Prostate gland (tissue), 2 donors: ENCODE results near the gene NAALADL2. TPM values are rescaled to one million over a fixed set of nuclear protein-coding genes. Genes with fewer than 3 reads are reported as not detected.

ENCODE experiments used
- DNase-seq: peaks from one replicate; pipeline ENCODE4 v3.0.0-alpha.2; 2019; ENCODE audit warnings: low spot score
- H3K27ac ChIP-seq, 2 donors: fragments of 200-600 bp; sonication (generic); 2 replicates each; pipeline ENCODE4 v1.5.1; 2017 to 2019
- H3K27me3 ChIP-seq: fragments of 200-600 bp; sonication (generic); replicated peaks from 2 replicates; pipeline ENCODE4 v1.5.1; 2019; ENCODE audit not compliant: insufficient read depth
- H3K36me3 ChIP-seq, 2 donors: fragments of 200-600 bp; sonication (generic); 1 replicate in 1 of 2; 2 replicates in 1 of 2; pipeline versions ENCODE4 v1.5.1 to v1.8.1; 2017 to 2019
- H3K4me1 ChIP-seq: fragments of 200-600 bp; sonication (generic); replicated peaks from 2 replicates; pipeline ENCODE4 v1.5.1; 2019
- H3K4me3 ChIP-seq, 2 donors: fragments of 200-600 bp; sonication (generic); 2 replicates each; pipeline ENCODE4 v1.5.1; 2017 to 2019
- H3K9me3 ChIP-seq: fragments of 200-600 bp; sonication (generic); 2 replicates; pipeline ENCODE4 v1.5.1; 2017
- CTCF ChIP-seq, 4 experiments: fragments of 200-600 bp in 2 of 4; fragments of 450-650 bp in 2 of 4; sonication (generic) in 2 of 4; IDR thresholded peaks; 1 replicate in 3 of 4; 2 replicates in 1 of 4; pipeline ENCODE4 v1.5.1; 2016 to 2019; ENCODE audit warnings: antibody characterized with exemption in 4 of 4, mild to moderate bottlenecking in 2 of 4, moderate library complexity in 2 of 4
- POLR2A ChIP-seq: fragments of 450-650 bp; IDR thresholded peaks from one replicate; pipeline ENCODE4 v1.6.1; 2016; ENCODE audit warnings: antibody characterized with exemption, mild to moderate bottlenecking
- POLR2AphosphoS5 ChIP-seq: sonication (generic); formaldehyde crosslinking; IDR thresholded peaks from one replicate; pipeline ENCODE4 v1.6.1; 2017; ENCODE audit warnings: antibody characterized with exemption
- WGBS: methylation state at CpG from one replicate; pipeline ENCODE4 v1.1.5; 2018; 5-methylcytosine and 5-hydroxymethylcytosine counted together
- intact Hi-C: fragments of 100-400 bp; cut with DNase I; formaldehyde crosslinking; loops from one replicate; pipeline ENCODE4 v1.14.2; 2022
- total RNA-seq, 2 donors: library from RNA; depleted of rRNA; stranded (reverse); fragments of >200 nt; gene quantifications; one replicate each; pipeline ENCODE4 v1.1.0, GENCODE V29; 2016

Gene NAALADL2
- total RNA-seq, 2 donors from 2014 or later, result 12.2 to 20.2 TPM

GRCh38 chr3:175200391-175201095, 341.4 kb downstream of the NAALADL2 start:
- DNase-seq, result no peak
- 59% methylated on average over 2 of the region's 2 CpGs for WGBS
- intact Hi-C loops, result no loop called here
- no peak overlapping the region for H3K27ac ChIP-seq
- no peak overlapping the region for H3K4me3 ChIP-seq
- H3K27me3 ChIP-seq, result no peaks in the 10 kb centered on the region
- no peaks in the 10 kb centered on the region for H3K4me1 ChIP-seq
- TF ChIP-seq CTCF (IDR thresholded peaks at IDR 0.05) (no peak), POLR2A (no peak), POLR2AphosphoS5 (no peak)
- H3K36me3 ChIP-seq, result no peaks in the 10 kb centered on the region
- no peaks in the 10 kb centered on the region for H3K9me3 ChIP-seq

GRCh38 chr3:175207361-175207760, 348.2 kb downstream of the NAALADL2 start:
- Histone ChIP-seq H3K27ac (peak overlapping the region in 1 of 2 donors; percentile 33), H3K4me3 (no peak overlapping the region), H3K27me3 (no peaks in the 10 kb centered on the region), H3K36me3 (no peaks in the 10 kb centered on the region), H3K4me1 (no peaks in the 10 kb centered on the region), H3K9me3 (no peaks in the 10 kb centered on the region)
- WGBS, result 40% methylated on average over 3 of the region's 3 CpGs
- intact Hi-C loops, result no loop called here
- TF ChIP-seq POLR2A (no peak), CTCF (IDR thresholded peaks at IDR 0.05) (no peak), POLR2AphosphoS5 (no peak)
- DNase-seq, result no peak

- TF ChIP-seq POLR2A (no peak), POLR2AphosphoS5 (peak; percentile 26)
- intact Hi-C loops, result no loop called here
- no peaks in the 10 kb centered on the region for H3K27me3 ChIP-seq
- peak overlapping the region in 1 of 2 donors; percentile 33 for H3K27ac ChIP-seq
- no peaks in the 10 kb centered on the region for H3K4me1 ChIP-seq
- H3K9me3 ChIP-seq, result no peaks in the 10 kb centered on the region
- no peak overlapping the region for H3K4me3 ChIP-seq
- WGBS, result 32% methylated on average over 5 of the region's 5 CpGs
- no peaks in the 10 kb centered on the region for H3K36me3 ChIP-seq
- peak; percentile 17 for DNase-seq
These were observed 349.2 kb downstream of the NAALADL2 start for GRCh38 chr3:175208326-175208725.

GRCh38 chr3:175211466-175211865, 352.3 kb downstream of the NAALADL2 start:
- Histone ChIP-seq H3K27me3 (no peaks in the 10 kb centered on the region), H3K36me3 (no peaks in the 10 kb centered on the region), H3K4me3 (no peak overlapping the region), H3K4me1 (no peaks in the 10 kb centered on the region), H3K27ac (no peak overlapping the region), H3K9me3 (no peaks in the 10 kb centered on the region)
- DNase-seq, result no peak
- intact Hi-C loops, result no loop called here
- TF ChIP-seq POLR2A (no peak), POLR2AphosphoS5 (no peak), CTCF (IDR thresholded peaks at IDR 0.05) (no peak)
- 56% methylated on average over 2 of the region's 2 CpGs for WGBS

- no peaks in the 10 kb centered on the region for H3K4me1 ChIP-seq
- intact Hi-C loops, result no loop called here
- DNase-seq, result no peak
- H3K9me3 ChIP-seq, result no peaks in the 10 kb centered on the region
- H3K36me3 ChIP-seq, result no peaks in the 10 kb centered on the region
- 88% methylated on average over 3 of the region's 3 CpGs for WGBS
- no peaks in the 10 kb centered on the region for H3K27me3 ChIP-seq
- H3K4me3 ChIP-seq, result no peak overlapping the region
- TF ChIP-seq CTCF (IDR thresholded peaks at IDR 0.05), result no peak
- no peak for TF ChIP-seq POLR2AphosphoS5
- TF ChIP-seq POLR2A, result no peak
- no peak overlapping the region for H3K27ac ChIP-seq
These were observed 353.8 kb downstream of the NAALADL2 start for GRCh38 chr3:175212896-175213295.
